GM19452 (cell line): ENCODE results near the gene REC114.
"Not testable (repeated sequence)": the region's sequence is repeated elsewhere in the genome, so short reads cannot be mapped to it uniquely, and the experiment has no call there.

Experiments used
- ATAC-seq: cut with Tn5 transposase; IDR thresholded peaks from one replicate; pipeline ENCODE4 v1.9.1; 2021; ENCODE audit not compliant: unreplicated experiment

REC114 gene

DNA sequence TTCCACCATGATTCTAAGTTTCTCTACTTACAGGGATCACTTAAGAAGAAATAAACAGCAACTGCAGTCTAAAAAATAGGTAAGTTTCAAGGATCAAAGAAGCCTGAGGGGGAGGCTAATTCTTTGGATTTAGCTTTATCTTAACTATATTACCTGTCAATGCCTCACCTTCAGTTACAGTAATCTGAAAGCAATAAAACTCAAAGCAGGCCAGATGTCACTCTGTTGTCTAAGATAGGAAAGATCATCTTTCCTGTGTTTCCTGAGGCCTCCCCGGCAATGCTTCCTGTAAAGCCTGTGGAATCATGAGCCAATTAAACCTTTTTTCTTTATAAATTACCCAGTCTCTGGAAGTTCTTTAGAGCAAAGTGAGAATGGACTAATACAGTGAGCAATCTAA, 130.1 kb downstream of the REC114 start:
- ATAC-seq, result no peak

DNA sequence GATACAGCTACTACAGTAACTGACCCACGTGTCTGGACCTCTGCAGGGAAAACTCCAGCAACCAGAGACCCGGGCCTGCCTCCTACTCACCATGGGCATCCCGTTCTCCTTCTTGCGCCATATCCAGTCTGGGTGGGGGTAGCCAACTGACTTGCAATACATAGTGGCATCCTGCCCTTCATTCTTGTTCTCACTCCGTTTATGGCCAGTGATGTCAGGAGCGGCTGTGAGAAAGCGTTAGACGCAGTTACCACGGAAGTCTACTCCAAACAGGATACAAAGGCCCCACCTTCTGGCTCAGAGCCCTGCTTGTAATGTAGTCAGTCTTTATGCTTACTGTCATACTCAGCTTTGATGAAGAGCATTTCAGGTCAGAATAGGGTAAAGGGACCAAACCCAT, 130.6 kb downstream of the REC114 start:
- no peak for ATAC-seq

DNA sequence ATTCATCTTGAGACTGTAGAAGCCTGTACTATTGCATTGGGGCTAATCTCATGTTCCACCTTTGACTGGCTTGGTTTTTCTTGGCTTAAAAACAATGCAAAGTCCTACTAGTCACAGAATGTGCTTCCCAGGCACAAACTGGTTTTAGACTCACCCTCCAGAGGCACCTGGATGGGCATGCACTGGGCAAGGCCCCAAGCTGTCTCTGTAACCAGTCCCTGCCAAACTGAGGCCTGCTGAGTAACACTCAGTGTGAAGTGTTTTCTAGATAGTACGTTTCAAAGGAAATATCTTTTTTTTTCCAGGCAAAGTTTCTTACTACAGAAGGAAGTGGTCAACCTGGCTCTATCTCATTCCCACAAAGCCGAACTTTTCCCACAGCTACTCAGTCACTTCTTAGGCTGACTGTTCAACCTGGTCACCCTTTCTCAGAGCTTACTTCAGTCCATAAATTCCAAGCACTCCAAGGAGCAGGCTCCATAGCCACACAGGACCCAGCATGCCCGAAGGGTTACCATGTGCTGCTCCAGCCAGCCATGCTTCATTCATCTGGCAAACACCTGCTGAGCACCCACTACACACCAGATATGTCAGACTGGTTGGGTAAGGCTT, 132.8 kb downstream of the REC114 start:
- no peak for ATAC-seq

- ATAC-seq, result not testable (repeated sequence)
Measured at GRCh38 chr15:73577593-73577992, 134.6 kb downstream of the REC114 start.

GRCh38 chr15:73578026-73578425, 135.1 kb downstream of the REC114 start:
- no peak for ATAC-seq

DNA sequence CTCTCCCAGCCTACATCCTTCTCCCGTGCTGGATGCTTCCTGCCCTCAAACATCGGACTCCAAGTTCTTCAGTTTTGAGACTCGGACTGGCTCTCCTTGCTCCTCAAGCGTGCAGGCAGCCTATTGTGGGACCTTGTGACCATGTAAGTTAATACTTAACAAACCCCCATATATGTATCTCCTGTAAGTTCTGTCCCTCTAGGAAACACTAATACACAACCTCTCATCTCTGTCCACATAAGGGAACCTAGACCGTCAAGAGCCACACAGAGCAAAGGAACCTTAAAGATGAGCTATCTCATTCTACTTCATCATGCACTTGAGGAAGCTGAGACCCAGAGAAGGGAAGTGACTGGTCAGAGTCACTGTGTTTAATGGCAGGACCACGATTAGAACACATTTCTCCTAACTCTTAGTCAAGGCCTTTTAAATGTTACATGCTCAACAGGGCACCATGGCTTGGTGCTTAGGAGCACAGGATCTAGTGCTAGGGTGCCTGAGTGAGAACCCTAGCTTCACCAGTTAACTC, 140.0 kb downstream of the REC114 start:
- no peak for ATAC-seq

DNA sequence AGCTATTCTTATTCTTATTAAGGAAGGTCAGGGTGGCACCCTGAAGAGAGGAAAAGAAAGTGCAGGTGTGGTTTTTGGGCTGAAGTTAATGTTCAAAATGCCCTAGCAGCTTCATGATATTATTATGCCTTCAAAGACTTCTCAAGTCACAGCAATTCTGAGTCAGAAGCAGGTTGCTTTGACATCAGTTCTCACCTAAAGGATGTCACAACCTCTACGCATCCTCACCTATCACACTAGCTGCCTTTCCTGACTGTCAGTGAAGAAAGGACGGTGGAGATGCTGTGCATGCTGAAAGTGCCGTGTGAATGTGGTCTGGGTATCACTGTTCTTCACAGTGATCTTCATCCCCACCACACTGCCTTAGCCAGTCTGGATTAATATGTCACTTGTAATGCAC, 140.6 kb downstream of the REC114 start:
- no peak for ATAC-seq

GRCh38 chr15:73584699-73585420, 141.9 kb downstream of the REC114 start:
- ATAC-seq, result no peak

GRCh38 chr15:73585871-73586654, 143.1 kb downstream of the REC114 start:
- no peak for ATAC-seq

DNA sequence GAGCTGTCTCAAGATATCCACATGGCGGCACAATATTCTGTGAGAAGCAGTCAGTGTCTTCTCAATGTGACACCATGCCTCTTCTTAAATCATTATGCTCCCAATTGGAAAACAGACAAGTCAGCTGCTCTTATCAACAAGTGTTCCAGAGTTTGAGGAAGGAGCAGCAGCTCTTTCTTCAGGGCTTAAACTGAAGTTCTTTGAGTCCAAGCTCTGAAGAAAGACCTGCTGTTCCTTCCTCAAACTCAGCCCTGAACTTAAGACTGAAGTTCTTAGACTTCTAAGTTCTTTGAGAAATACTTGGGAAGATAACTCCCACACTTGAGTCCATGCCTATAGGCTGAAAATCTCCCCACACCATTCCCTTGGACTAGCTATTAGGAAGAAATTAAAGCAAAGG, 146.8 kb downstream of the REC114 start:
- ATAC-seq, result no peak

GRCh38 chr15:73590263-73590662, 147.3 kb downstream of the REC114 start:
- no peak for ATAC-seq

GRCh38 chr15:73593304-73594074, 150.5 kb downstream of the REC114 start:
- ATAC-seq, result no peak

GRCh38 chr15:73594109-73594508, 151.1 kb downstream of the REC114 start:
- ATAC-seq, result no peak

- ATAC-seq, result no peak
Measured at GRCh38 chr15:73596174-73596573, 153.2 kb downstream of the REC114 start.

DNA sequence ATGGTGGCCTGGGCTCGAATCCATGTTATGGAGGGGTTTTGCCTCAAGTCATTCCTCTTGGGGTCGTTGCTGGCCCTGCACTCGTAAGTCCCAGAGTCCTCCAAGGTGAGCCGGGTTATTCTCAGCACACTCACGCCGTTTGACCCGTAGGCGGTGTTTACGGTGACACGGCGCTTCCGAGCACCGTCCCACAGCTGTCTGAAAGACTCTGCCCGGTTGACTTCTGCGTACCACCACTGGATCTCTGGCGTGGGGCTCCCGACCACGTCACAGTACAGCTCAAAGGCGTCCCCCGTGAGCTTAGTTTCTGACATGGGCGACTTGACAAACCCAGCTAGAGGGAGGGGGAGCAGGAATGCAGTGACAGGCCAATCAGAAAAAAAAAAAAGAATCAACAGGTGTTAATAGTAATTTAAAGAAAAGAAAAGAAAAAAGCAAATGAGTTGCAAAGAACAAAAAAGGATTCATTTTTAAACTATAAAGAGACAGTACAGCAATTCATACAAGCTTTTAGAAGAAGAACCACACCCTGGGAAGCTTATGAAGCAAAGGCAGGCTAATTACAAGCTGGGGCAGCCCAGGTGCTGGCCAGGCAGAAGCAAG, 154.2 kb downstream of the REC114 start:
- no peak for ATAC-seq

GRCh38 chr15:73598530-73599160, 155.7 kb downstream of the REC114 start:
- ATAC-seq, result no peak

DNA sequence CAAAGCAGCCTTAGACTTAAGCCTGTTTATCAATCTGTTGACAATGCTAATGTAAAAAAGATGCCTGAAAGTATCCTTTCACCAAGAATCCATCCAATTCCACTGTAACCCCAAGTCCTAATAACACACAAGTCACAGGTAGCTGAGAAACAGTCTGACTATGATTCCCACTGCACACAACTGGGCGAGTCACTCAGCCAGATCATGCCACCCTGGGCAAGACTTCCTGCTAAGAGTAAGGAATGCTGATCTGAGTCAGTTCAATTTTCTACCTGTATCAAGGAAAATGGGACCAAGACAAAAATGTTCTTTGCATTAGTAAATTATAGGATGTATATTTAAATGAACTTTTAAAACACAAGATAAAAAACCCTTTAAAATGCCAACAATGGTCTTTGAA, 157.0 kb downstream of the REC114 start:
- no peak for ATAC-seq

DNA sequence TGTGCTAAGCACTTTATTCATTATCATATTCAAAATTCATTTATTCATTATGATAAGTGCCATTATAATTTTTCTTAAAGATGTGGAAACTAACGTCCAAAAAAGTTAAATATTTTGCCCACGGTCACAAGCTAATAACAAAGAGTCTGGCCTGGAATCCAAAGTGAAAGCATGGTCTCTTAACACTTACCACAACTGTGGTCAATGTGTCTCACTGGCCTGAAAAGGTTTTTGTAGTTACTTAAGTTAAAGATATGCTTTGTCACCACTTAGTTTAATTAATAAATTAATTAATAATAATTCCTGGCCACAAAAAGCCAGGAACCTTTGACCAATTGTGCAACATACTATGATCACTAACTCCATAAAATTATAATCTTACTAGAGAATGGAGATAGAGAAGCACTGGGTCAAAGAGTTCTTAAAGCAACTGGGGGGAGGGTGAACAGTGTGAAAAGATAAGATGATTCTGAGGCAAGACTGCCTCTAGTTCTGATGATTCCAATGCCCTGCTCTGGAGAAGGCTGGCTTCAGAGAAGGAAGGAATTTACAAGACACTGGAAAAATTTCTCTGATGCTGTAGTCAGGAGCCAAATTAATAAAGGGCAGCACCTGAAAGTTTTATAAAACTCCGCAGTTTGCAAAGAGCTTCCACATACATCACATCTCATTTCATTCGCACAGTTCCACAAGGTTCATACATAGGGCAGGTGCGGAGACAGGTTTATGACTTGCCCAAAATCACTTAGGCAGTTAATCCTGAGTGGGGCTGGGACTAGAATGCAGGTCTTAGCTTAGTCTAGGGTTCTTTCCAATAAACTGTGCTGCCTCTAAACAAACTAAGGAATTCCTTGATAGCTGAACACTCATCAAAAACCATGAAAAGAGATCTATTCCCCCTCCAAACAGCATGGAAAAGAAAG, 157.7 kb downstream of the REC114 start:
- no peak for ATAC-seq
